Left ventricle myocardium inferior (tissue), 1 donor: Measurements from ENCODE around the gene SRP14. TPM values are rescaled to one million over a fixed set of nuclear protein-coding genes. Genes with fewer than 3 reads are reported as not detected.

Experiments used
- DNase-seq: peaks from one replicate; pipeline ENCODE4 v3.0.0-alpha.2; 2020
- H3K27ac ChIP-seq: fragments of 200-600 bp; replicated peaks from 2 replicates; pipeline ENCODE4 v1.8.0; 2021
- H3K27me3 ChIP-seq: fragments of 200-600 bp; 2 replicates; pipeline ENCODE4 v1.8.0; 2021; ENCODE audit warnings: low read depth
- H3K36me3 ChIP-seq: fragments of 200-600 bp; 2 replicates; pipeline ENCODE4 v1.8.0; 2021
- H3K4me1 ChIP-seq: fragments of 200-600 bp; 2 replicates; pipeline ENCODE4 v1.8.0; 2021
- H3K4me3 ChIP-seq: fragments of 200-600 bp; 2 replicates; pipeline ENCODE4 v1.8.0; 2021; ENCODE audit warnings: mild to moderate bottlenecking, moderate library complexity
- H3K9me3 ChIP-seq: fragments of 200-600 bp; replicated peaks from 2 replicates; pipeline ENCODE4 v1.8.0; 2021
- CTCF ChIP-seq: fragments of 200-600 bp; IDR thresholded peaks from 2 replicates; pipeline ENCODE4 v1.8.0; 2021; ENCODE audit warnings: antibody characterized with exemption, mild to moderate bottlenecking, borderline replicate concordance
- intact Hi-C: fragments of 100-400 bp; cut with micrococcal nuclease; formaldehyde crosslinking; loops from one replicate; pipeline ENCODE4 v1.11.0; 2022
- total RNA-seq: library from RNA; stranded (reverse); fragmentation: NEBNext Ultra II Directional; extraction: Animal tissue kit (Norgen Biotek cat#: 25700); gene quantifications from one replicate; pipeline ENCODE4 v1.2.1, GENCODE V29; 2021
- donor health status: DM: no; HTN: yes; CAD: no; lungs with severe emphysema.

Gene SRP14
- total RNA-seq, 1 donor from 2014 or later: 240 TPM

DNA sequence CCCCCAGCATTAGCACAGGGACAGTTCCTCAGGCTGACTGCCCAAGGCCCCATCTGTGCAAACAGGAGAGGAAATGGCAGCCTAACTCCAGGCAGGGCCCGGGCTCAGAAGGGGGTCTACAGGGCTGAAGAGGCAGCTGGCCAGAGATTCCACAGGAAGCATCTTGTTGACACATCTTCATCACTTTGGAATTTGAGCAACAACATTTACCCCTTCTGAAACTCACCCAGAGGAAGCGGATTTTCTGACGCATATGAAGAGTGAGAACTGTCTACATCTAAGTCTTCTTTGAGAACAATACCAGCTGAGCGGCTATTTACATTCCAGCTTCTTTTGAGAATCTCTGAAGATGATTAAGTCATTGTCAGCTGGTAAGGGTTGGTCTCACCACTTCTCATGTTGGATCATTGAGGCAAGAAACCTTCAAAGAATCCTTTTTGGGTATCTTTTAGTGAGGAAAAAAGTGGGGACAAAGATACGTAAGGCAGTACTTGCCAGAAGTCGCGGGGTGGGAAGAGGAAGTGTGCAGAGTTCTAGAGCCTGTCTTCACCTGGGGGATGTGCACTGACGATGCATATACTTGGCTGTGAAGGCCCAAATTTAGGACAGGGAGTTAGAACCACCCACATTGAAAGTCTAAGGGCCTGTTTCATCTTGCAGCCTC is 25.4 kb upstream of the SRP14 start:
- TF ChIP-seq CTCF: no peak
- intact Hi-C loops: no loop called here
- Histone ChIP-seq H3K27me3 (no peaks in the 10 kb centered on the region), H3K9me3 (no peaks in the 10 kb centered on the region), H3K4me1 (peaks cover 21% of the 10 kb centered on the region), H3K4me3 (no peak overlapping the region), H3K36me3 (peaks cover 12% of the 10 kb centered on the region), H3K27ac (no peak overlapping the region)
- DNase-seq: no peak

GRCh38 chr15:40063563-40064011 is 24.6 kb upstream of the SRP14 start:
- Histone ChIP-seq H3K9me3 (no peaks in the 10 kb centered on the region), H3K36me3 (peaks cover 12% of the 10 kb centered on the region), H3K27ac (no peak overlapping the region), H3K27me3 (no peaks in the 10 kb centered on the region), H3K4me1 (peaks cover 13% of the 10 kb centered on the region), H3K4me3 (no peak overlapping the region)
- intact Hi-C loops: no loop called here
- TF ChIP-seq CTCF: no peak
- no peak for DNase-seq

DNA sequence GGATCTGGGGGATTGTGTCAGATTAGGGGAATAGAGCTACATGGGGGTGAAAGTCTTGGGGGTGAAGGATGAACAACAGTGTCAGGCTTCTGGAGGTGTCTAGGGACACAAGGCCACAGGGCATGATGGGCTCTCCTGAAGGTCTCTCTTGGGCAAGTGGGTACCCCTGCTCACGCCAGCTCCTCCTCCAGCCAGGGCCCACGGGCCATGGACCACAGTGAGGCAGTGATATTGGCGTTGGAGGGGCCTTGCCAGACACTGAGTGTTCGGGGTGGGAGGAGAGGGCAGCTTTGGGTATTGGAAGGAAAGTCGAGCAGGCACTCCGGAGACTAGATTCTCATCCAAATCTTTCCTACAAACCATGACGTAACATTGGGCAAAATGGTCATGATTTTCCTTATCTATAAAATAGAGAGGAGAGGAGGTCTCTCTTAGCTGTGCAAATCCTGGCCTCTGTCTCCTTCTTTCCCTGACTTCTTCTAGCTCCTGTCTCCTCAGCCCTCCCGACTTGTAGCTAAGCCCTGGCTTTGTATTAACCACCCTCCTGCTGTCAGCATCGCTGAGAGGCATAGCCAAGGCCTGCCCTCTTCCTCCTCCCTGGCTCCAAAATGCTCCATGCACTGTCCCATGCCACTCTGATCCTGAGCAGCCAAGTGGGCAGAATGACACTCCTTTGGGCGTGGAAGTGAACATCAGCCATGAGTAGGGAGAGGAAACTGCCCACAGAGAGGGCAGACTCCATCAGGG is 24.0 kb upstream of the SRP14 start:
- peaks cover 12% of the 10 kb centered on the region for H3K36me3 ChIP-seq
- H3K4me3 ChIP-seq: no peak overlapping the region

GRCh38 chr15:40061212-40061901 is 22.4 kb upstream of the SRP14 start:
- H3K27ac ChIP-seq: no peak overlapping the region
- no peaks in the 10 kb centered on the region for H3K9me3 ChIP-seq
- H3K36me3 ChIP-seq: peaks cover 19% of the 10 kb centered on the region
- no peak for TF ChIP-seq CTCF
- no peaks in the 10 kb centered on the region for H3K27me3 ChIP-seq
- DNase-seq: no peak
- H3K4me1 ChIP-seq: peaks cover 11% of the 10 kb centered on the region
- intact Hi-C loops: no loop called here
- H3K4me3 ChIP-seq: no peak overlapping the region

More for the DNA sequence above, 24.0 kb upstream of the SRP14 start:
- no peak for DNase-seq
- intact Hi-C loops: no loop called here
- H3K27ac ChIP-seq: no peak overlapping the region
- no peaks in the 10 kb centered on the region for H3K9me3 ChIP-seq
- no peaks in the 10 kb centered on the region for H3K27me3 ChIP-seq
- H3K4me1 ChIP-seq: peaks cover 7% of the 10 kb centered on the region
- no peak for TF ChIP-seq CTCF

- Histone ChIP-seq H3K27ac (no peak overlapping the region), H3K4me1 (peaks cover 21% of the 10 kb centered on the region), H3K9me3 (no peaks in the 10 kb centered on the region), H3K4me3 (no peak overlapping the region), H3K36me3 (peaks cover 14% of the 10 kb centered on the region), H3K27me3 (no peaks in the 10 kb centered on the region)
- intact Hi-C loops: no loop called here
- no peak for TF ChIP-seq CTCF
- no peak for DNase-seq
These were observed 21.4 kb upstream of the SRP14 start for GRCh38 chr15:40060236-40060961.
